NCI-H2227 (cell line): Measurements from ENCODE around the gene RBM23.
A peak's percentile ranks its signal among the peaks of the same experiment; 100 is the strongest.
"Not testable (repeated sequence)": the region's sequence is repeated elsewhere in the genome, so short reads cannot be mapped to it uniquely, and the experiment has no call there.

Experiments used
- DNase-seq: peaks from one replicate; lab custom pipeline; 2025; ENCODE audit not compliant: unreplicated experiment; lab: John Stamatoyannopoulos, UW

Gene RBM23

GRCh38 chr14:22865424-22866405, 53.2 kb downstream of the RBM23 start:
- no peak for DNase-seq

GRCh38 chr14:22864979-22865378, 54.0 kb downstream of the RBM23 start:
- DNase-seq: no peak

- no peak for DNase-seq
These were observed 57.3 kb downstream of the RBM23 start for GRCh38 chr14:22861651-22862050.

GRCh38 chr14:22860377-22860776, 58.6 kb downstream of the RBM23 start:
- DNase-seq: not testable (repeated sequence)

GRCh38 chr14:22856428-22856827, 62.5 kb downstream of the RBM23 start:
- no peak for DNase-seq

- DNase-seq: no peak
These were observed 63.8 kb downstream of the RBM23 start for GRCh38 chr14:22854963-22855724.

GRCh38 chr14:22854296-22854695, 64.7 kb downstream of the RBM23 start:
- not testable (repeated sequence) for DNase-seq

GRCh38 chr14:22852940-22853767, 65.8 kb downstream of the RBM23 start:
- peak; percentile 91 for DNase-seq

- DNase-seq: no peak
These were observed 66.4 kb downstream of the RBM23 start for GRCh38 chr14:22852599-22852939.

GRCh38 chr14:22852178-22852577, 66.8 kb downstream of the RBM23 start:
- not testable (repeated sequence) for DNase-seq

GRCh38 chr14:22850944-22851764, 67.8 kb downstream of the RBM23 start:
- DNase-seq: no peak

- no peak for DNase-seq
These were observed 69.6 kb downstream of the RBM23 start for GRCh38 chr14:22849212-22849819.

- DNase-seq: no peak
These were observed 70.4 kb downstream of the RBM23 start for GRCh38 chr14:22848351-22849164.

GRCh38 chr14:22847661-22848341, 71.1 kb downstream of the RBM23 start:
- DNase-seq: no peak

- no peak for DNase-seq
These were observed 72.1 kb downstream of the RBM23 start for GRCh38 chr14:22846811-22847307.

GRCh38 chr14:22845821-22846625, 72.9 kb downstream of the RBM23 start:
- DNase-seq: no peak

GRCh38 chr14:22845103-22845394, 73.9 kb downstream of the RBM23 start:
- no peak for DNase-seq
